A549 treated with CORT108297 at 1 μM for 4 hours (cell line): ENCODE measurements around the gene RBM27. TPM values are rescaled to one million over a fixed set of nuclear protein-coding genes. Genes with fewer than 3 reads are reported as not detected.

Experiments
- total RNA-seq: library from RNA; stranded (reverse); fragments of 200-300 nt; extraction: Qiagen RNA extraction; gene quantifications from 5 replicates; pipeline ENCODE4 v1.2.3, GENCODE V29; 2022

Gene RBM27, protein sequence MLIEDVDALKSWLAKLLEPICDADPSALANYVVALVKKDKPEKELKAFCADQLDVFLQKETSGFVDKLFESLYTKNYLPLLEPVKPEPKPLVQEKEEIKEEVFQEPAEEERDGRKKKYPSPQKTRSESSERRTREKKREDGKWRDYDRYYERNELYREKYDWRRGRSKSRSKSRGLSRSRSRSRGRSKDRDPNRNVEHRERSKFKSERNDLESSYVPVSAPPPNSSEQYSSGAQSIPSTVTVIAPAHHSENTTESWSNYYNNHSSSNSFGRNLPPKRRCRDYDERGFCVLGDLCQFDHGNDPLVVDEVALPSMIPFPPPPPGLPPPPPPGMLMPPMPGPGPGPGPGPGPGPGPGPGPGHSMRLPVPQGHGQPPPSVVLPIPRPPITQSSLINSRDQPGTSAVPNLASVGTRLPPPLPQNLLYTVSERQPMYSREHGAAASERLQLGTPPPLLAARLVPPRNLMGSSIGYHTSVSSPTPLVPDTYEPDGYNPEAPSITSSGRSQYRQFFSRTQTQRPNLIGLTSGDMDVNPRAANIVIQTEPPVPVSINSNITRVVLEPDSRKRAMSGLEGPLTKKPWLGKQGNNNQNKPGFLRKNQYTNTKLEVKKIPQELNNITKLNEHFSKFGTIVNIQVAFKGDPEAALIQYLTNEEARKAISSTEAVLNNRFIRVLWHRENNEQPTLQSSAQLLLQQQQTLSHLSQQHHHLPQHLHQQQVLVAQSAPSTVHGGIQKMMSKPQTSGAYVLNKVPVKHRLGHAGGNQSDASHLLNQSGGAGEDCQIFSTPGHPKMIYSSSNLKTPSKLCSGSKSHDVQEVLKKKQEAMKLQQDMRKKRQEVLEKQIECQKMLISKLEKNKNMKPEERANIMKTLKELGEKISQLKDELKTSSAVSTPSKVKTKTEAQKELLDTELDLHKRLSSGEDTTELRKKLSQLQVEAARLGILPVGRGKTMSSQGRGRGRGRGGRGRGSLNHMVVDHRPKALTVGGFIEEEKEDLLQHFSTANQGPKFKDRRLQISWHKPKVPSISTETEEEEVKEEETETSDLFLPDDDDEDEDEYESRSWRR
- 10.6 to 14.5 TPM (median 11.3 TPM) in 5 replicates for total RNA-seq

DNA sequence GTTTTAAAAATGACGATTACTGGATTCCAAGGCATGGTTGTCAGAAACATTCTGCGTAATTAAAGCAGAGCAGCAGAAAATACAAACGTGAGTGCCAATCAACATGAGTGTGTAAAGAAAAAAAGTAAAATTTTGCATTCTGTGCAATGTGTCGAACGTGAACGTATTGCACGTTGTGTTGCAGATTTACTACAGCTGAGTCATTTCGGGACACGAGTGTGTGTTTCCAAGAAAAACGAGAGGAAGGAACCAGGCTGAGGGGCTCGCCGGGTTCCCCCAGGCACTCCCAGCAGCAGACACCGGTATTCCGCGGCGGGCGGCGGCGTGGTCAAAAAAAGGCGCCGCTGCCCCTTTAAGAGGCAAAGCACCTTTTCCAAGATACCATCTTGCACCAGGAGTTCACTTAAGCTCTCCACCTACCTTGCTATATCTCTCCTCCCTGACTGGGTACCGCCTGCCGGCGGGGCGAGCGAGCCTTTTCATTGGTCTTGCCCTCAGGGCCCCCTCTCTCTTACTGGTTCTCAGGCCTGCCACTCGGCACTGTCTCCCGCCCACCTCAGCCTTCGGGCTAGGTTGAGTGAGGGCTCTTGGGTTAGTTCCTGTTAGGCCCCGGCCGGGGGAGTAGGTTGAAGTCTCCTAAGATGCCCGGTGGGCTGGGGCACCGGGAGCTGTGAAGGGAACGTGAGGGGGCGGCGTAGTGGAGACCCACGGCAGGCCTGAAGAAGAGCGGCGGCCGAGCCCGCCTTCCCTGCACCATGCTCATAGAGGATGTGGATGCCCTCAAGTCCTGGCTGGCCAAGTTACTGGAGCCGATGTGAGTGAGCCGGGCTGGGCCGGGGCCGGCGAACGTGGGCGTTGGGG lies at the start of gene RBM27:
Gene RBM27, plus strand, starts transcription at position 595 of the 861 bp plus-strand sequence. Its CDS starts 161 bp downstream, at position 756.

Other genes starting within 250 kb of the RBM27 start
- gene PLAC8L1, start 98.0 kb upstream of the RBM27 start, total RNA-seq, result 0.16 to 0.47 TPM (median 0.24 TPM) in 4 of 5 replicates, not detected in the other
- gene LARS1, start 21.0 kb upstream of the RBM27 start, total RNA-seq, result 53.8 to 69.0 TPM (median 57.1 TPM) in 5 replicates
- gene POU4F3, start 135.2 kb downstream of the RBM27 start, total RNA-seq, result 0.08 to 0.17 TPM (median 0.14 TPM) in 5 replicates
- 41.7 to 53.6 TPM (median 48.0 TPM) in 5 replicates for gene TCERG1, start 243.7 kb downstream of the RBM27 start, total RNA-seq